ENCODE results near the gene MAD2L1.

MAD2L1 gene

DNA sequence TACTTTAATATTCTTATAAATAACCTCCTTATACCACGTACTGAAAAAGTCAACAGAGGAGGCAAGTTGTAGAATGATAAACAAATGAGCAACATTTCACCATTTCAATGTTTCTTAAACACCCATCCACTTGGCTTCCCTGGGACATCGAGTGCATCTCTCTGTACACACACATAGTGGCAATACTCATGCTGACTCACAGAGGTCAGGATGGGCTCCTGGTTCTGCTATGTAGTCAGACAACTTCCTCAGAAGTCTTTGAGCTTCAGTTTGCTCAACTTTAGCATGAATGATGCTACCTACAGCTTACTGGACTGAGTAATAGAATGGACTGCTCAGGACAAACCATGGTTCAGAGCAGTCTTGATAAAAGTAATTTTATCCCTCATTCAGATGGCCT is 56.9 kb downstream of the MAD2L1 start:
- Mint-ChIP-seq H3K4me3 (no peak overlapping the region), H3K27me3 (peaks cover 40% of the 10 kb centered on the region), H3K9me3 (no peaks in the 10 kb centered on the region), H3K36me3 (ENCODE audit: insufficient read depth) (peaks cover 2% of the 10 kb centered on the region), H3K27ac (ENCODE audit: low read depth) (no peak overlapping the region), H3K4me1 (no peaks in the 10 kb centered on the region)
- DNase-seq (ENCODE audit: low spot score in 2 of 2) (no peak), ATAC-seq (replicated peaks; ENCODE audit: extremely low read depth, poor library complexity, severe bottlenecking) (no peak)

- no peak for DNase-seq (ENCODE audit: low spot score in 2 of 2)
- no peak overlapping the region for H3K4me3 Mint-ChIP-seq
- no peaks in the 10 kb centered on the region for H3K9me3 Mint-ChIP-seq
- H3K27me3 Mint-ChIP-seq = peaks cover 35% of the 10 kb centered on the region
- no peaks in the 10 kb centered on the region for H3K4me1 Mint-ChIP-seq
- ATAC-seq (replicated peaks; ENCODE audit: extremely low read depth, poor library complexity, severe bottlenecking) = no peak
- H3K36me3 Mint-ChIP-seq (ENCODE audit: insufficient read depth) = peaks cover 2% of the 10 kb centered on the region
- no peak overlapping the region for H3K27ac Mint-ChIP-seq (ENCODE audit: low read depth)
Measured at GRCh38 chr4:120008957-120009356, 57.7 kb downstream of the MAD2L1 start.

GRCh38 chr4:120007896-120008436 is 58.7 kb downstream of the MAD2L1 start:
- Mint-ChIP-seq H3K4me3 (no peak overlapping the region), H3K4me1 (no peaks in the 10 kb centered on the region), H3K27ac (ENCODE audit: low read depth) (no peak overlapping the region), H3K27me3 (peaks cover 27% of the 10 kb centered on the region), H3K36me3 (ENCODE audit: insufficient read depth) (peaks cover 2% of the 10 kb centered on the region), H3K9me3 (no peaks in the 10 kb centered on the region)
- no peak for DNase-seq (ENCODE audit: low spot score in 2 of 2)
- no peak for ATAC-seq (replicated peaks; ENCODE audit: extremely low read depth, poor library complexity, severe bottlenecking)

- H3K36me3 Mint-ChIP-seq (ENCODE audit: insufficient read depth) = peaks cover 2% of the 10 kb centered on the region
- no peak for ATAC-seq (replicated peaks; ENCODE audit: extremely low read depth, poor library complexity, severe bottlenecking)
- no peak for DNase-seq (ENCODE audit: low spot score in 2 of 2)
Measured at GRCh38 chr4:120007191-120007871, 59.3 kb downstream of the MAD2L1 start.

More at GRCh38 chr4:120007191-120007871, 59.3 kb downstream of the MAD2L1 start:
- H3K27ac Mint-ChIP-seq (ENCODE audit: low read depth) = no peak overlapping the region
- peaks cover 28% of the 10 kb centered on the region for H3K27me3 Mint-ChIP-seq
- no peak overlapping the region for H3K4me3 Mint-ChIP-seq
- H3K4me1 Mint-ChIP-seq = no peaks in the 10 kb centered on the region
- no peaks in the 10 kb centered on the region for H3K9me3 Mint-ChIP-seq

Data from central memory CD8-positive, alpha-beta T cell (primary cell).